Activated CD8-positive, alpha-beta T cell treated with anti-CD3 and anti-CD28 coated beads for 36 hours (primary cell): Measurements from ENCODE around the gene MRPL22. TPM values are rescaled to one million over a fixed set of nuclear protein-coding genes. Genes with fewer than 3 reads are reported as not detected.
"Not testable (repeated sequence)": the region's sequence is repeated elsewhere in the genome, so short reads cannot be mapped to it uniquely, and the experiment has no call there.

Experiments
- ATAC-seq: fragments of 200-7000 bp; cut with Tn5 transposase; one replicate; pipeline ENCODE4 v1.10.0; 2021; ENCODE audit warnings: mild to moderate bottlenecking, moderate library complexity
- CTCF ChIA-PET: fragments of 350-600 bp; sonication (Branson Sonifier 250); formaldehyde crosslinking; loops from one replicate; lab custom pipeline; 2021; ENCODE audit warnings: antibody characterized with exemption; lab: Charles Lee
- POLR2A ChIA-PET: fragments of 350-600 bp; sonication (Branson Sonifier 250); formaldehyde crosslinking; loops from one replicate; lab custom pipeline; 2021; ENCODE audit warnings: antibody characterized with exemption; lab: Charles Lee
- DNase-seq: peaks from one replicate; pipeline ENCODE4 v3.0.0-alpha.2; 2020
- H3K27ac Mint-ChIP-seq: one replicate; pipeline ENCODE4 v1.8.0; 2021; ENCODE audit warnings: mild to moderate bottlenecking, mixed read lengths
- H3K27me3 Mint-ChIP-seq: one replicate; pipeline ENCODE4 v1.8.0; 2021; ENCODE audit warnings: mixed read lengths
- H3K36me3 Mint-ChIP-seq: one replicate; pipeline ENCODE4 v1.8.0; 2021; ENCODE audit warnings: low read depth, mixed read lengths
- H3K4me1 Mint-ChIP-seq: one replicate; pipeline ENCODE4 v1.8.0; 2021; ENCODE audit warnings: low read depth, mixed read lengths
- H3K4me3 Mint-ChIP-seq: one replicate; pipeline ENCODE4 v1.8.0; 2021; ENCODE audit warnings: mild to moderate bottlenecking, moderate library complexity, mixed read lengths
- H3K9me3 Mint-ChIP-seq: one replicate; pipeline ENCODE4 v1.8.0; 2021; ENCODE audit warnings: mixed read lengths
- CTCF ChIP-seq: fragments of 200-600 bp; IDR thresholded peaks from one replicate; pipeline ENCODE4 v1.8.0; 2022; ENCODE audit warnings: antibody characterized with exemption, mild to moderate bottlenecking
- intact Hi-C: fragments of 100-400 bp; cut with micrococcal nuclease; formaldehyde crosslinking; loops from one replicate; pipeline ENCODE4 v1.10.0; 2022
- total RNA-seq, 2 experiments: library from RNA; stranded (reverse); gene quantifications; one replicate each; pipeline ENCODE4 v1.2.3, GENCODE V29; 2021

The MRPL22 gene
- total RNA-seq, 2 experiments from 2014 or later, result 80.4 to 84.7 TPM

GRCh38 chr5:154933537-154933936 is 7.3 kb upstream of the MRPL22 start:
- Mint-ChIP-seq H3K27ac (no peak overlapping the region), H3K4me3 (no peak overlapping the region), H3K4me1 (peaks cover 32% of the 10 kb centered on the region), H3K36me3 (peaks cover 37% of the 10 kb centered on the region), H3K27me3 (no peaks in the 10 kb centered on the region), H3K9me3 (no peaks in the 10 kb centered on the region)
- ChIA-PET CTCF (no interaction called here), POLR2A (no interaction called here)
- DNase-seq (no peak), ATAC-seq (no peak)
- no peak for TF ChIP-seq CTCF
- intact Hi-C loops, result no loop called here

DNA sequence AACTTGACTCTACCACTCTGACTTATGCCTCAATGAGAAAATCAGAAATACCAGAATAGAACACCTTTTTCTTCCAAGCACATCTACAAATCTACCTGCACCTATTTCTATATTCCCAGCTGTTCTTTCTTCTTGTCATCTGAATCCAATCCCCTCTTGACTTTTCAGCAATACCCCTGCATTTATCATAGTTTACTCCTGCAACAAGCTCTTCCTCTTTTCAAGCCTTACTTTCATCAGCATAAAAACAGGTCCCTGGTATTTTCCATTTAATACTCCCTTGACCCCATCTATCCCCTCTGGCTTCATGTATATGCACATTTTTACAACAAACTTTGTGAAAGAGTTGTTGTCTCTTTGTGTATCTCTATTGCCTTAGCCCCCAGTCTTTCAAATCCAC is 6.0 kb upstream of the MRPL22 start:
- H3K4me3 Mint-ChIP-seq, result no peak overlapping the region
- TF ChIP-seq CTCF, result no peak
- ATAC-seq (no peak), DNase-seq (no peak)
- intact Hi-C loops, result no loop called here
- ChIA-PET POLR2A (no interaction called here), CTCF (no interaction called here)
- H3K36me3 Mint-ChIP-seq, result peaks cover 34% of the 10 kb centered on the region
- no peak overlapping the region for H3K27ac Mint-ChIP-seq
- H3K27me3 Mint-ChIP-seq, result no peaks in the 10 kb centered on the region
- H3K4me1 Mint-ChIP-seq, result peaks cover 39% of the 10 kb centered on the region
- H3K9me3 Mint-ChIP-seq, result no peaks in the 10 kb centered on the region

GRCh38 chr5:154937186-154937717 is 3.6 kb upstream of the MRPL22 start:
- TF ChIP-seq CTCF, result no peak
- H3K27ac Mint-ChIP-seq, result peak overlapping the region; percentile 78
- POLR2A ChIA-PET, result interaction anchor here (0.8 to 1.2 kb wide), 5 partner anchors 10 to 161 kb away, joined by 3 to 5 read pairs (median 3); no protein-coding TSS in a partner anchor

GRCh38 chr5:154937718-154938466 is 3.0 kb upstream of the MRPL22 start, which contains the start of gene GEMIN5:
Gene GEMIN5, minus strand, starts transcription at chr5:154938211. Its CDS starts 78 bp downstream, at chr5:154938133.
- ChIA-PET CTCF (interaction anchor here (0.6 kb wide), 1 partner anchor 8 kb away, joined by 3 read pairs; no protein-coding TSS in a partner anchor), POLR2A (interaction anchor here (0.7 to 1.2 kb wide), 7 partner anchors 11 to 899 kb away, joined by 3 to 5 read pairs (median 3); partner anchors contain the start of genes FAM114A2 and MFAP3)
- Mint-ChIP-seq H3K36me3 (peaks cover 21% of the 10 kb centered on the region), H3K27me3 (no peaks in the 10 kb centered on the region), H3K9me3 (no peaks in the 10 kb centered on the region), H3K27ac (peak within 1 kb of the TSS; percentile 80), H3K4me1 (peaks cover 54% of the 10 kb centered on the region), H3K4me3 (peak within 1 kb of the TSS; percentile 83)
- intact Hi-C loops, result no loop called here
- DNase-seq, result peak; percentile 85
- TF ChIP-seq CTCF, result no peak
- peak; percentile 95 for ATAC-seq

More at GRCh38 chr5:154937186-154937717, 3.6 kb upstream of the MRPL22 start:
- no peaks in the 10 kb centered on the region for H3K27me3 Mint-ChIP-seq
- intact Hi-C loops, result no loop called here
- DNase-seq (no peak), ATAC-seq (no peak)
- CTCF ChIA-PET, result interaction anchor here (0.6 to 1.2 kb wide), 3 partner anchors 8 to 13 kb away, joined by 3 to 4 read pairs (median 3); no protein-coding TSS in a partner anchor
- no peaks in the 10 kb centered on the region for H3K9me3 Mint-ChIP-seq
- peaks cover 20% of the 10 kb centered on the region for H3K36me3 Mint-ChIP-seq
- peaks cover 48% of the 10 kb centered on the region for H3K4me1 Mint-ChIP-seq
- peak overlapping the region; percentile 83 for H3K4me3 Mint-ChIP-seq

DNA sequence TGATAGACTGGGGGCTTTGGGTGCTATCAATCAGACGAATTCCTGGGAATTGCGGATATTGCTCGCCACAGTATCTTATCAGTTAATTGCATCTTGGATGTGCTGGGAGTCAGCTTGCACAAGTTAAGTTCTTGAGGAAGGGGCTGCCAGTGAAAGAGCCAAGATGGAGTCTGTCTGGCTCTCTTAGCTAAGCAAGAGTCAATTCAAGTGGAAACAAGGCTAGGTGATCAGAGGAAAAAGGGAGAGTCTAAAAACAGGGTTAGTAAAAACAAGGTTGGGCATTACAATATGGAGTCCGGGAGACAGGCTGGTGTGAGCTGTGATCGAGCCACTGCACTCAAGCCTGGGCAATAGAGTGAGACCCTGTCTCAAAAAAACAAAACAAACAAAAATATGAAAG is 1.5 kb upstream of the MRPL22 start:
- Mint-ChIP-seq H3K4me3 (peak overlapping the region; percentile 4), H3K36me3 (peaks cover 16% of the 10 kb centered on the region)
- CTCF ChIA-PET, result not testable (repeated sequence)

More for the DNA sequence above, 1.5 kb upstream of the MRPL22 start:
- H3K9me3 Mint-ChIP-seq, DNase-seq, H3K27me3 Mint-ChIP-seq, intact Hi-C loops, POLR2A ChIA-PET, H3K27ac Mint-ChIP-seq, ATAC-seq: not testable (repeated sequence)
- H3K4me1 Mint-ChIP-seq, result peaks cover 55% of the 10 kb centered on the region
